Heart left ventricle (tissue), 16 donors: Measurements from ENCODE around the gene ZNF566. TPM values are rescaled to one million over a fixed set of nuclear protein-coding genes. Genes with fewer than 3 reads are reported as not detected.

Source experiments
- ATAC-seq, 4 donors: fragments of 200-7000 bp; cut with Tn5 transposase; one replicate each; pipeline ENCODE4 v1.9.1; 2020 to 2022; ENCODE audit warnings: moderate library complexity in 4 of 4, mild to moderate bottlenecking in 3 of 4, moderate number of reproducible peaks in 1 of 4
- DNase-seq, 5 donors: peaks; one replicate each; pipeline ENCODE4 v3.0.0-alpha.2; 2020
- H3K27ac ChIP-seq, 12 donors: fragments of 200-600 bp; sonication (generic) in 4 of 12; one replicate each; pipeline versions ENCODE4 v1.5.0 to v1.8.0; 2016 to 2022; ENCODE audit warnings: mild to moderate bottlenecking in 2 of 12
- H3K27me3 ChIP-seq, 9 donors: fragments of 200-600 bp; sonication (generic) in 2 of 9; one replicate each; pipeline versions ENCODE4 v1.5.1 to v1.8.0; 2016 to 2022; ENCODE audit warnings: mild to moderate bottlenecking in 3 of 9
- H3K36me3 ChIP-seq, 9 donors: fragments of 200-600 bp; sonication (generic) in 2 of 9; one replicate each; pipeline versions ENCODE4 v1.5.0 to v1.8.0; 2018 to 2022; ENCODE audit warnings: mild to moderate bottlenecking in 2 of 9
- H3K4me1 ChIP-seq, 12 donors: fragments of 200-600 bp; sonication (generic) in 4 of 12; one replicate each; pipeline versions ENCODE4 v1.5.0 to v1.8.0; 2016 to 2022; ENCODE audit warnings: mild to moderate bottlenecking in 3 of 12
- H3K4me3 ChIP-seq, 12 donors: fragments of 200-600 bp; sonication (generic) in 4 of 12; one replicate each; pipeline versions ENCODE4 v1.5.0 to v1.8.0; 2017 to 2022; ENCODE audit warnings: mild to moderate bottlenecking in 9 of 12, moderate library complexity in 4 of 12
- H3K9me3 ChIP-seq, 12 donors: fragments of 200-600 bp; sonication (generic) in 4 of 12; one replicate each; pipeline versions ENCODE4 v1.5.0 to v1.8.0; 2016 to 2022; ENCODE audit warnings: mild to moderate bottlenecking in 1 of 12
- CTCF ChIP-seq, 12 donors: fragments of 200-600 bp; sonication (generic) in 4 of 12; IDR thresholded peaks; one replicate each; pipeline versions ENCODE4 v1.5.0 to v1.8.0; 2018 to 2022; ENCODE audit warnings: antibody characterized with exemption in 12 of 12, mild to moderate bottlenecking in 5 of 12
- POLR2A ChIP-seq, 2 donors: fragments of 450-650 bp; IDR thresholded peaks; one replicate each; pipeline ENCODE4 v1.6.1; 2017; ENCODE audit warnings: antibody characterized with exemption in 2 of 2, mild to moderate bottlenecking in 2 of 2, moderate library complexity in 2 of 2
- WGBS, 4 donors: extraction: QIAGEN DNeasy Blood & Tissue Kit in 2 of 4; methylation state at CpG; one replicate each; pipeline versions ENCODE4 v1.1.5 to v1.1.7; 2013 to 2018; 5-methylcytosine and 5-hydroxymethylcytosine counted together
- intact Hi-C, 10 donors: fragments of 100-400 bp; cut with DNase I; formaldehyde crosslinking; loops; one replicate each; pipeline versions ENCODE4 v1.11.1 to v1.14.2; 2022
- polyA plus RNA-seq, 2 donors: library from polyadenylated mRNA; stranded (reverse); fragments of 200-250 nt; gene quantifications; one replicate each; pipeline ENCODE4 v1.2.3, GENCODE V29; 2013
- total RNA-seq, 9 donors: library from RNA; depleted of rRNA in 2 of 9; stranded (reverse); fragments of >200 nt in 2 of 9; fragmentation: NEBNext Ultra II Directional in 3 of 9; extraction: Animal tissue kit (Norgen Biotek cat#: 25700) in 3 of 9; gene quantifications; one replicate each; pipeline versions ENCODE4 v1.1.0 to v1.2.4, GENCODE V29; 2016 to 2023
- donor health status: ischemic (EF 13 %, LVEDD 7.1; RV severe dilation, severe dysfunction).
- donor health status: healthy with polysubstance abuse.
- donor health status: DM: no; HTN: yes; CAD: no.
- donor health status: DM: no; HTN: no; CAD: no.
- donor health status: ischemic (EF 25% LVEDD 6.9; RV normal size, moderate dysfunction).
- donor health status: ischemic (EF 25% LVEDD 5.7; RV mildly dilated, moderate dysfunction).
- donor health status: healthy.
- donor health status: DM: yes; HTN: yes; CAD: no.
- donor health status: ischemic (EF 35%, LVEDD 5.7; RV mildly dilated, moderate dysfunction).
- donor health status: nonischemic (EF 11% LVEDD 7.7; RV severe dilation, severe dysfunction).
- donor health status: DM: yes; HTN: yes; CAD: no.
- donor health status: PGD.
- donor health status: ischemic (EF 29% LVEDD 5.4; RV normal size, mild dysfunction).
- donor health status: nonischemic (EF 23%, LVEDD 6.1; RV moderate dilation, normal function).

Gene ZNF566
- total and polyA plus RNA-seq, 11 donors: 3.7 to 14.0 (median 8.1) TPM

DNA sequence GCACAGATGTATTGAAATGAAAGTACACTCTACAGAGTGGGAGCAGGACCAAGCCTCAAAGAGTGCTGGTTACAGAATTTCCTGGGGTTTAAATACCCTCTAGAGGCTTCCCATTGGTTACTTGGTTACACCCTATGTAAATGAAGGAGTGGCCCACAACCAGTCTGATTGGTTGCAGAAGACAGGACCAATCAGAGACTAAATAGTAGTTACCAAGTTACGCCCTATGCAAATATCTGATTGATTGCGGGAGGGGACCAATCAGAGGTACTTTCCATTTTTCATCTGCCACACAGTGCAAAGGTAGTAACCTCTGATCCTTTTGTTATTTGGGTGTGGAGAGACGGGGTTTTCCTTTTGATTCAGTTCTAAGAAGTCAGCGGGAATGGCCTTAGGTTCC lies 65.4 kb downstream of the ZNF566 start:
- no peak for TF ChIP-seq POLR2A (IDR thresholded peaks at IDR 0.05)
- Histone ChIP-seq H3K27ac (no peak overlapping the region), H3K4me1 (peaks cover 0 to 8% (median 2%) of the 10 kb centered on the region in 12 donors), H3K4me3 (no peak overlapping the region), H3K9me3 (peaks cover 0 to 18% (median 0%) of the 10 kb centered on the region in 12 donors), H3K36me3 (no peaks in the 10 kb centered on the region), H3K27me3 (no peaks in the 10 kb centered on the region)
- ATAC-seq (no peak), DNase-seq (no peak)
- 83 to 94% (median 92%) methylated on average over 4 of the region's 4 CpGs for WGBS, 4 donors
- intact Hi-C loops: loop anchor here in 2 of 10 donors (5.0 to 10.0 kb wide), 2 partner anchors 47 to 61 kb away; partner anchors contain the start of genes ZFP14 (in 1 of the 2) and ZNF566 (in 1 of the 2)

DNA sequence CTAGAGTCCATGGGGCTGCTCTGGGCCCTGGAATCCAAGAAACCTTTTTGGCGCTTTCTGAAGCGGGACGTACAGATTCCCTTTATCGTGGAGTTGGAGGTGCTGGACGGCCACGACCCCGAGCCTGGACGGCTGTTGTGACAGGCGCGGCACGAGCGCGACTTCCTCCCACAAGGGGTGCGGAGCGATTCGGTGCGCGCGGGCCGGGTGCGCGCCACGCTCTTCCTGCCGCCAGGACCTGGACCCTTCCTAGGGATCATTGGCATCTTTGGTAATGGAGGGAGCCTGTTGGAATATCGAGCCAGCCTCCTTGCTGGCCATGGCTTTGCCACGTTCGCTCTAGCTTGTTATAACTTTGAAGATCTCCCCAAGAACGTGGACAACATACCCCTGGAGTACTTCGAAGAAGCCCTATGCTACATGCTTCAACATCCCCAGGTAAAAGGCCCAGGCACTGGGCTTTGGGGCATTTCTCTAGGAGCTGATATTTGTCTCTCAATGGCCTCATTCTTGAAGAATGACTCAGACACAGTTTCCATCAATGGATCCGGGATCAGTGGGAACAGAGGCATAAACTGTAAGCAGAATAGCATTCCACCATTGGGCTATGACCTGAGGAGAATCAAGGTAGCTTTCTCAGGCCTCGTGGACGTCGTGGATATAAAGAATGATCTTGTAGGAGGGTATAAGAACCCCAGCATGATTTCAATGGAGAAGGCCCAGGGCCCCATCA lies 67.4 kb downstream of the ZNF566 start:
- peak in 2 of 5 donors; percentile 10 to 19 for DNase-seq

GRCh38 chr19:36420961-36421748 lies 68.2 kb downstream of the ZNF566 start:
- intact Hi-C loops: loop anchor here in 2 of 10 donors (5.0 to 10.0 kb wide), 2 partner anchors 44 to 64 kb away; partner anchors contain the start of genes ZFP14 (in 1 of the 2) and ZNF566 (in 1 of the 2)
- H3K36me3 ChIP-seq: no peaks in the 10 kb centered on the region
- 6 to 12% (median 7%) methylated on average over 39 to 61 of the region's 61 CpGs for WGBS, 4 donors
- peaks cover 5 to 24% (median 15%) of the 10 kb centered on the region in 12 donors for H3K4me1 ChIP-seq
- peak overlapping the region; percentile 24 to 77 (median 56) for H3K4me3 ChIP-seq
- TF ChIP-seq CTCF (IDR thresholded peaks at IDR 0.05) (peak in 3 of 12 donors; percentile 17 to 26 (median 26)), POLR2A (IDR thresholded peaks at IDR 0.05) (peak in 1 of 2 donors; percentile 14)
- peaks cover 0 to 21% (median 0%) of the 10 kb centered on the region in 12 donors for H3K9me3 ChIP-seq
- ATAC-seq (peak in 3 of 4 donors; percentile 59 to 72 (median 67)), DNase-seq (peak; percentile 18 to 70 (median 35))
- no peaks in the 10 kb centered on the region for H3K27me3 ChIP-seq
- H3K27ac ChIP-seq: peak overlapping the region in 10 of 12 donors; percentile 4 to 68 (median 41)

More for the DNA sequence above, 67.4 kb downstream of the ZNF566 start:
- Histone ChIP-seq H3K27me3 (no peaks in the 10 kb centered on the region), H3K4me3 (peak overlapping the region; percentile 24 to 77 (median 56)), H3K36me3 (no peaks in the 10 kb centered on the region), H3K9me3 (peaks cover 0 to 18% (median 0%) of the 10 kb centered on the region in 12 donors), H3K4me1 (peaks cover 5 to 19% (median 14%) of the 10 kb centered on the region in 12 donors), H3K27ac (peak overlapping the region in 9 of 12 donors; percentile 4 to 68 (median 38))
- intact Hi-C loops: loop anchor here in 2 of 10 donors (5.0 to 10.0 kb wide), 2 partner anchors 45 to 63 kb away; partner anchors contain the start of genes ZFP14 (in 1 of the 2) and ZNF566 (in 1 of the 2)
- TF ChIP-seq CTCF (IDR thresholded peaks at IDR 0.05) (no peak), POLR2A (IDR thresholded peaks at IDR 0.05) (no peak)
- WGBS, 4 donors: 21 to 35% (median 24%) methylated on average over 19 to 33 of the region's 33 CpGs
- peak in 1 of 4 donors; percentile 3 for ATAC-seq

- Histone ChIP-seq H3K27ac (peak within 1 kb of the TSS; percentile 80 to 96 (median 90)), H3K27me3 (no peaks in the 10 kb centered on the region), H3K4me1 (peaks cover 5 to 24% (median 15%) of the 10 kb centered on the region in 12 donors), H3K9me3 (peaks cover 0 to 15% (median 0%) of the 10 kb centered on the region in 12 donors), H3K4me3 (peak within 1 kb of the TSS; percentile 60 to 95 (median 76)), H3K36me3 (peaks cover 0 to 1% (median 0%) of the 10 kb centered on the region in 9 donors)
- DNase-seq: peak; percentile 87 to 93 (median 89)
- ATAC-seq: peak; percentile 93 to 98 (median 98)
- TF ChIP-seq POLR2A (IDR thresholded peaks at IDR 0.05): peak in 1 of 2 donors; percentile 82
- TF ChIP-seq CTCF (IDR thresholded peaks at IDR 0.05): no peak
- WGBS, 4 donors: 0 to 1% (median 0%) methylated on average over 64 to 70 of the region's 70 CpGs
- intact Hi-C loops: loop anchor here in 7 of 10 donors (2.0 to 10.0 kb wide), 4 partner anchors 41 to 896 kb away; partner anchors contain the start of genes ZNF566 (in 4 of the 7) and ZFP14 (in 2 of the 7)
Observed at GRCh38 chr19:36418287-36419001, 70.9 kb downstream of the ZNF566 start, which contains the start of gene ZFP82. Gene ZFP82 (minus strand): TSS chr19:36418644. CDS start chr19:36409789, 8,855 bp downstream.
